Renal cortex interstitium (tissue), 11 donors: ENCODE data around the gene TCFL5. TPM values are rescaled to one million over a fixed set of nuclear protein-coding genes. Genes with fewer than 3 reads are reported as not detected.

ENCODE experiments used
- DNase-seq, 11 donors: peaks; one replicate each; pipeline ENCODE4 v3.0.0-alpha.2; 2013; ENCODE audit warnings: low read depth in 9 of 11, low spot score in 4 of 11; ENCODE audit errors: extremely low read depth in 1 of 11
- polyA plus RNA-seq, 3 donors: library from polyadenylated mRNA; unstranded; fragments of 120-200 nt; gene quantifications; one replicate each; pipeline ENCODE4 v1.2.1, GENCODE V29; 2013; ENCODE audit not compliant: insufficient read length in 3 of 3

TCFL5 gene
- polyA plus RNA-seq, 3 donors = 12.1 to 15.6 (median 12.8) TPM

- DNase-seq = no peak
Measured at GRCh38 chr20:62899633-62900051, 38.0 kb upstream of the TCFL5 start.

GRCh38 chr20:62898970-62899632 is 37.5 kb upstream of the TCFL5 start:
- no peak for DNase-seq

GRCh38 chr20:62898093-62898964 is 36.7 kb upstream of the TCFL5 start:
- DNase-seq = no peak

GRCh38 chr20:62897666-62898065 is 36.0 kb upstream of the TCFL5 start:
- DNase-seq = no peak

GRCh38 chr20:62896526-62896925 is 34.9 kb upstream of the TCFL5 start:
- DNase-seq = no peak

GRCh38 chr20:62895539-62895938 is 33.9 kb upstream of the TCFL5 start:
- no peak for DNase-seq

GRCh38 chr20:62894261-62894660 is 32.6 kb upstream of the TCFL5 start:
- DNase-seq = no peak

- DNase-seq = no peak
Measured at GRCh38 chr20:62893700-62894099, 32.1 kb upstream of the TCFL5 start.

- DNase-seq = no peak
Measured at GRCh38 chr20:62892348-62893304, 31.0 kb upstream of the TCFL5 start.

GRCh38 chr20:62891111-62891510 is 29.5 kb upstream of the TCFL5 start:
- DNase-seq = no peak

- DNase-seq = no peak
Measured at GRCh38 chr20:62890444-62890843, 28.8 kb upstream of the TCFL5 start.

- DNase-seq = no peak
Measured at GRCh38 chr20:62889871-62890270, 28.2 kb upstream of the TCFL5 start.

- no peak for DNase-seq
Measured at GRCh38 chr20:62889411-62889810, 27.8 kb upstream of the TCFL5 start.

GRCh38 chr20:62888910-62889309 is 27.3 kb upstream of the TCFL5 start:
- DNase-seq = no peak

GRCh38 chr20:62888406-62888805 is 26.8 kb upstream of the TCFL5 start:
- DNase-seq = no peak

GRCh38 chr20:62887860-62888239 is 26.2 kb upstream of the TCFL5 start:
- no peak for DNase-seq

GRCh38 chr20:62887152-62887859 is 25.7 kb upstream of the TCFL5 start:
- DNase-seq = no peak

GRCh38 chr20:62886709-62887058 is 25.1 kb upstream of the TCFL5 start:
- DNase-seq = no peak
